GM21515 (cell line): ENCODE measurements around the gene ITGB3.

ENCODE experiments used
- ATAC-seq: cut with Tn5 transposase; IDR thresholded peaks from one replicate; pipeline ENCODE4 v1.9.1; 2021; ENCODE audit not compliant: unreplicated experiment

The ITGB3 gene

GRCh38 chr17:47274319-47275069 lies 20.9 kb downstream of the ITGB3 start:
- no peak for ATAC-seq

DNA sequence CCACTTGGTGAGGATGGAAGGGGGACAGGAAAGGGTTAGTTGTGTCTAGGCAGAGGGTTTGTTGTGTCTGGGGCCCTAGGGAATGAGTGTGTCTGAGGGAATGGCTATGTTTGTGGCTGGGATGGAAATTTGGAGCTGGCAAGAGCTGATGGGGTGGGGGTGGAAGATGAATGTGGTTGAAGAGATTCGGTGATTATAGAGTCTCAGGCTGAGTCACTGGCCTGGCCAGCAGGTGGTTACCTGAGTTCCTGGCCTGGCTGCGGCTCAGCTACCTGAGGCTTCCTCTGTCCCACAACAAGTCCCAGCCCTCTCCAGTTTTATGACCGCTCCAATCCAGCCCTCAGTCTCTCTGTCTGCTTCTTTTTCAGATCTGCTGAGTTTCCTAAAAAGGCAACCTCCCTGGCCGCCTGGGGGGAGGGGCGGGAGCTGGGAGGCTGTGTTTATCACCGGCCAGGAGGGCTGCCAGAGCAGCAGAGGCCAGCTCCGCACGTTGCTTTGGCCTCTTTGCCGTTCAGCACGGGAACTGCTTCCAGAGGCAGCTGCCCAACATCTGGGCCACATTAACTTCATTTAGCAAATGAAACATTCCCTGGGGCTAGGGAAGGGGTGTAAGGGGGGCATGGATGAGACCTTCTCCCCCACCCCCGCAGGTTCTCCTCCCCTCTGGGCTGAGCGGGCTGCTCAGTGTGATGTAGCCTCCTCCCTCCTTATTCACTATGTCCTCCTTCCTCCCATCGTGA lies 21.8 kb downstream of the ITGB3 start:
- ATAC-seq = no peak

DNA sequence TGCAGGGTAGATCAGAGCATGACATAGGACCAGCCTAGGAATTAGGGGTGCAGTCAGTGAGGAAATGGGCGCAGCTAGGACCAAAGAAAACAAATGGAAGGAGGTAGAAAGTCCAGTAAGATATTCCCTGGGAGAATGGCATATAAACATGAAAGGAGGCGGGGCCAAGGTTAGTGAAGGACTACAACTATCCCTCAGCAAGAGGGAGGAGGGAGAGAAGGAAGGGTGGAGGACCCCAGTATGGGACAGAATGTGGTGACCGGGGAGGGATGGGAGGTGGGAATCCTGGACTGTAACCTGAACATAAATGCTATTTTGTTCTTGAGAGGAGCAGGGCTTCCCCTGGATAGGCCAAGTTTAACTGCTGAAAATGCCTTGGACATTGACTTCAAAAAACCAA lies 22.8 kb downstream of the ITGB3 start:
- ATAC-seq = no peak

DNA sequence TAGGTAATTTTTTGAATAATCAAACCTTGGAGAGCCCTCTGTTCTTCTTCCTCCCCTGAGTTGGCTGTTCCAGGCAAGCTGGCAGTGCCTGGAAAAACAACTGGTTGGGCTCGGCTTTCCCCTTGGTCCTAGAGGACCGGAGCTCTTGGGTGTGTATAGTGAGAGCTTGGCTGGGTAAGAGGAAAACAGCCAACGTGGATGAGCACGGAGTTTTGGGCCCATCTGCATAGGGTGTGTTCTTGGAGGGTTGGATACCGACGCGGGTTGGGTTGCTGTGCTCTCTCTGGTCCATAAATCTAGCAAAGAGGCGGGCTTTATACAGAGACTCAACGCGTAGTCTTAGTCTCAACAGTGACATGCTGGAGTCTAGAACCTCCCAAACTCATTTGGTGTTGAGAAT lies 23.2 kb downstream of the ITGB3 start:
- no peak for ATAC-seq

DNA sequence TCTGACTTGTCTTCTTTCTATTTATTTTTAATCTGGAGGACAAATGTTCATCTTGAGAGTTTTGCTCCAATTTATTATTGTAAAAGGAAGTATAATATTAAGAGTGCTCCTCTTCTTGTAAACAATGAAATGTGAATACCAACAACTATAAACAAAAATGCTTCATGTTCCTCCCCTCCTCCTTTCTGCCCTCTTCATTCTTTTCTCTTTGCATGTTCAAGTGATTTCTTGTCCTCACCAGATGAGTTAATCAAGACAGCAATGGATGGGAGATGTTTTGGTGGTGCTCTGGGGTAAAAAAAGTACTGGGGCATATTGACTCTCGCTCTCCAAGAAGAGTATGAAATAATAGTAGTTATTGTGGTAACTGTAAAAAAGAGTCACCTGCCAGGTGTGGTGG lies 24.3 kb downstream of the ITGB3 start:
- ATAC-seq = no peak

DNA sequence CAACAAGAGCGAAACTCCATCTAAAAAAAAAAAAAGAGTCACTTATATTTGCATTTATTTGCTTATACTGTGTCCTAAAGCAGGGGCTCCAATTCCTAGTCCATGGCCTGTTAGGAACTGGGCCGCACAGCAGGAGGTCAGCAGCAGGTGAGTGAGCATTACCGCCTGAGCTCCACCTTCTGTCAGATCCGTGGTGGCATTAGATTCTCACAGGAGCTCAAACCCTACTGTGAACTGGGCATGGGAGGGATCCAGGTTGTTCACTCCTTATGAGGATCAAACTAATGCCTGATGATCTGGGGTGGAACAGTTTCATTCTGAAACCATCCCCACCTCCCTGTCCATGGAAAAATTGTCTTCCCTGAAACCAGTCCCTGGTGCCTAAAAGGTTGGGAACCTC lies 24.9 kb downstream of the ITGB3 start:
- no peak for ATAC-seq

DNA sequence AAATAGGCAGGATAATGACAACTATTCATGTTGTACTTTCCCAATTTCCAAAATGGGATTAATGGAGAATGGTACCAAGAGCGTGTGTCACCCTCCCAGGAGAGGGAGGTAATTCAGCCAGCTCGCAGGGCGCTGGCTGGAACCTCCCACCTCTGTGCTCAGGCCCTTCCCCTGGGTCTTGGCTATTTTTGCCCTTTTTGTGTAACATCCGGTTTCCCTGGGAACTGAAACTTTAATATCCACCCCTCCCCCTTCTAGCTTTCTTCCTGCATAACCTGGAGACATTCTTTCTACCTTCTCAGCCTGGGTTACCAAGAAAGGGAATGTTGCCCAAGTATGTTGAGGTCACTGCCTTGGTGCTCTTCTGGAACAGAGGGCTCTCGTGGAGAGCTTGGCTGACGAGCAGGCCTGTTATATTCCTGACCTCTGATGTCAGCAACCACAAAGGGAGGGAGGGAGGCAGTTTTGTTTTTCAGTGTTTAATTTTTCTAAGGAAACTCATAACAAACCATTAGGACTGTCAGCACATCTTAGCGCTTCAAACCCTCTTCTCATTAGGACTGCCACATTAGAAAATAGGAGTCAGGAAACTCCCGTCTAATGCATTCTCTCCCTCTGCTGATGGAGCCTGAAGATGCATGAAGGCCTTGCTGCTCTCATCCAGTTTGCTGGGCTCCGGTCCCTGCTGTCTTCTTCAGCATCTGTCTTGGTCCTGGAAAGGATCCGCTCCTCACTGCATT lies 25.6 kb downstream of the ITGB3 start:
- peak; percentile 80 for ATAC-seq

DNA sequence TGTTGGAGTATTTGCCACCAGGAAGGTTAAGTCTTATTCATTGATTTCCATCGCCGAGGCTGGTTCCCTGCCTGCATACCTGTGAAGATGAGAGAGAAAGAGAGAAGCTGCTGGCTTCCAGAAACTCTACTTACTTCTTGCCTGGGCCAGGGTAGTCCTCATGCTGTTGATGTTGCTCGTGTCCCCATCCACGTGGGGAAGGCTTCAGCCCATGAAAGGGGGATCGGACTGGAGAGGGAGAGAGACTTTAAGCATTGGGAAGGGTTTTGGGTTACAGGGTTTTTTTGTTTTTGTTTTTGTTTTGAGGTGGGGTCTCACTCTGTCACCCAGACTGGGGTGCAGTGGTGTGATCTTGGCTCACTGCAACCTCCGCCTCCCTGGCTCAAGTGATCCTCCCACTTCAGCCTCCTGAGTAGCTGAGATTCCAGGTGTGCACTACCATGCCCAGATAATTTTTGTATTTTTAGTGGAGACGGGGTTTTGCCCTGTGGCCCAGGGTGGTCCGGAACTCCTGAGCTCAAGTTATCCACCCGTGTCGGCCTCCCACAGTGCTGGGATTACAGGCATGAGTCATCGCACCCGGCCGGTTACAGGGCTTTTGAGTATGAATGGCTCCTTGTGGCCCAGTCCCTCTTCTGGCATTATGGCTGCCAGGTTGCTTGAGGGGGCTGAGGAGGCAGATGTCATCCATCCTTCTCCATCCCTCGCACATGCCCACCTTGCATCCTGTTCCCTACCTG lies 26.6 kb downstream of the ITGB3 start:
- ATAC-seq = no peak

- no peak for ATAC-seq
Measured at GRCh38 chr17:47281216-47281615, 27.6 kb downstream of the ITGB3 start.

DNA sequence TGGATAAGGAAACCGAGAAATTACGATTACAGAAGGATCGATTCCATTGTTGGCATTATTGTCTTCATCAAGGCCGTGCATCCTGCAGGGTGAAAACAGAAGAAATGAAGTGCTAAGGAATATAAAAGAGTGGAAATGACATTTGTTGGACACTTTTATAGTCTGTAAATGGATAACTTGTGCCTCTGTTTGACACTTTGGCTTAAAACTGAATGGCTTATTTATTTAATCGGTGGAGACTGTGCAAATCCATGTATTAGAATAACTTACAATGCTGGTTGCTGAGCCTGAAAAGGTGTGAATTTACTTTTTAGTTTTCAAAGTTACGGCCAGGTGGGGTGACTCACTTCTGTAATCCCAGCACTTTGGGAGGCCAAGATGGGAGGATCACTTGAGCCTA lies 31.4 kb downstream of the ITGB3 start:
- no peak for ATAC-seq

DNA sequence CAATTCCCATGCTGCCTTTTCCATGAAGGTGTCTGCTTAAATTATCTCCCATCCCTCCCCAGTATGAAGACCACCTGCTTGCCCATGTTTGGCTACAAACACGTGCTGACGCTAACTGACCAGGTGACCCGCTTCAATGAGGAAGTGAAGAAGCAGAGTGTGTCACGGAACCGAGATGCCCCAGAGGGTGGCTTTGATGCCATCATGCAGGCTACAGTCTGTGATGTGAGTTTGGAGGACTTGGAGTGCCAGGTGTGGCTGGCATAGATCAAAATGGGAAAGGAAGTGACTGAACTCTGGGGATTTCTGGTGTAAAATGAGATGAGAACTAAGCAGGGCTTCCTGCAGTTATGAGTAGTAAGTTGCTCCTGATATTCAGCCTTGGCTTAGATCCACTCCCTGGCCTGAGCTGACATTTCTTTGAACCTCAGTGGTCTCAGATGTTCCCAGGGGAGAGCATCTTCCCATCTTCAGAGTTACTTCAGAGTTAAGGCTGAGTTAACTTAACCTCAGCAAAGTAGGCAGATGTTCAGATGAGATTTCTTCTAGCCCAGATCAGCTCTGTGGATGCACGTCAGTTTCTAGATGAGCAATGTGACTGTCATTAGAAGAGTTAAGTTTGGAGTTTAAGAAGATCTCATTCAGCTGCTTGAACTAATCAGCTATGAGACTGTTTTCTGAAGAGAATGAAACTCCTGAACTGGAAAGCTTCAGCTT lies 32.7 kb downstream of the ITGB3 start:
- peak; percentile 51 for ATAC-seq

GRCh38 chr17:47287068-47287467 lies 33.4 kb downstream of the ITGB3 start:
- no peak for ATAC-seq

GRCh38 chr17:47287639-47288038 lies 34.0 kb downstream of the ITGB3 start:
- no peak for ATAC-seq

GRCh38 chr17:47288531-47289116 lies 35.0 kb downstream of the ITGB3 start:
- ATAC-seq = no peak

DNA sequence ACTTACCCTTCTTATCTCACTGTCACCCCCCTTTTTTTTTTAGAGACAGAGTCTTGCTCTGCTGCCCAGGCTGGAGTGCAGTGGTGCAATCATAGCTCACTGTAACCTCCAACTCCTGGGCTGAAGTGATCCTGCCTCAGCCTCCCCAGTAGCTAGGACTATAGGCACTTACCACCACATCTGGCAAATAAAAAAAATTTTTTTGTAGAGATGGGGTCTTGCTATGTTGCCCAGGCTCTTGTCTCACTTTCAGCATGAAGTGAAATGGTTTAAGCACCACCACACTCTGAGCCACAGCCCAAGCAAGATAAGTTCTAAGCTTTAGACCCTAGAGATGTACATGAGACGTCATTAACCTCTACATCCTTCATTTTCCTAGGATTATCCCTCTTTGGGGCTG lies 35.7 kb downstream of the ITGB3 start:
- no peak for ATAC-seq

GRCh38 chr17:47290870-47291241 lies 37.2 kb downstream of the ITGB3 start:
- no peak for ATAC-seq

- ATAC-seq = no peak
Measured at GRCh38 chr17:47291242-47291873, 37.7 kb downstream of the ITGB3 start.

DNA sequence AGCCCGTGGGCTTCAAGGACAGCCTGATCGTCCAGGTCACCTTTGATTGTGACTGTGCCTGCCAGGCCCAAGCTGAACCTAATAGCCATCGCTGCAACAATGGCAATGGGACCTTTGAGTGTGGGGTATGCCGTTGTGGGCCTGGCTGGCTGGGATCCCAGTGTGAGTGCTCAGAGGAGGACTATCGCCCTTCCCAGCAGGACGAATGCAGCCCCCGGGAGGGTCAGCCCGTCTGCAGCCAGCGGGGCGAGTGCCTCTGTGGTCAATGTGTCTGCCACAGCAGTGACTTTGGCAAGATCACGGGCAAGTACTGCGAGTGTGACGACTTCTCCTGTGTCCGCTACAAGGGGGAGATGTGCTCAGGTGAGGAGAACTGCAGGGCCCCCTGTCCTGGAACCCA lies 38.6 kb downstream of the ITGB3 start:
- no peak for ATAC-seq

DNA sequence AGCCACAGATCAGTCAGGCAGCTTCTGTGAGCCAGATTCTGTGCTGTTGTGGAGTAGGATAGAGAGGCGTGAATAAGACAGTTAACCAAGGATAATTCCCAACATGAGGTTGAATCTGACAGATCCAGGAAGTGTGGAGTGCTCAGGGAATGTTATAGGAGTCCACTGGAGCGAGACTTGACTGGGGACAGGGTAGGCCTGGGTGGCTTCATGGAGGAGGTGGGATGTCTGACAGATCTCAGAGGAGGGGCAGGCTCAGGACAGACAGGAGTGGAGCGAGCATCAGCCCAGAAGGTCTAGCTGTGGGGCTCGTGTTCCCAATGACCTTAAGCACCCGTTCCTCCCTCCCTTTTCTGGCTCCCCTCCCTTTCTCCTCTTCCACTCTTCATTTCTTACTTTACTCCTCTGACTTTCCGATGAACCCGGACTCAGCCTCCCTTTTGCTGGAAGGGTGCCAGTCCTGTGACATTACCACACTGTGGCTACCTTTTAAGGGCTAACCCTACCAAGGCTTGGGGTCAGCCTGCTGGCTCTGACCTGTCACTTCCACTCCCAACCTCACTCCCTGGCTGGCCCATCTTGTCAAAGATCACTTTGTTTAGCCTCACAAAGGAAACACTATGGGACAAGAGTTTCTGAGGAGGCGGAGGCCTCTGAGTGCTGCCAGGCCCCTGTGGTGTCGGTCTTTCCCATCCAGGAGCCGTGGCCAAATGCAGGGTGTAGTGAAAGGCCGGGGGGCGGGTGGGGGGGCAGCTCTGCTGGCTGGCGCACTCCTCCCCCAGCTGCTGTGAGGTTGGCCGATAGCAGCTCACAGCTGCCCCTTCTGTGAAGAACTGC lies 41.6 kb downstream of the ITGB3 start:
- no peak for ATAC-seq
